Measurements from ENCODE around the gene SPTLC2.
"Not testable (repeated sequence)": the region's sequence is repeated elsewhere in the genome, so short reads cannot be mapped to it uniquely, and the experiment has no call there.

The SPTLC2 gene

DNA sequence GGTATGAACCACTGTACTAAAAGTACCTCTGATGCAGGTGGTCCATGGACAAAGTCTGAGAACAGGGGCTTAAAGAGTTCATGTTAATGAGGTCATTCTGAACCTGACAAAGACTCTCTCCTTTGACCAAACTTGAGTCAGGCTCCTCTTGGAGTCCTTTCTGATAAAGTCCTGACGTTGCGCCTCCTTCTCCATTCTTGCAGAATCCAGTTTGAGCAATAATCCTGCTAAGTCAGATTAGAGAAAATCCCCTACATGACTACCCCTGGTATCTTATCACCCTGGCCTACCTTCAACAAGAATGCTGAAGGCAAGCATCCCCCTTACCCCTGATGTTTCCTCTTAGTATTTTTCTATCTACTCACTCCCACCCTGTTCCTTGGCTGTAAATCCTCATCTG lies 71.9 kb downstream of the SPTLC2 start:
- DNase-seq = no peak

DNA sequence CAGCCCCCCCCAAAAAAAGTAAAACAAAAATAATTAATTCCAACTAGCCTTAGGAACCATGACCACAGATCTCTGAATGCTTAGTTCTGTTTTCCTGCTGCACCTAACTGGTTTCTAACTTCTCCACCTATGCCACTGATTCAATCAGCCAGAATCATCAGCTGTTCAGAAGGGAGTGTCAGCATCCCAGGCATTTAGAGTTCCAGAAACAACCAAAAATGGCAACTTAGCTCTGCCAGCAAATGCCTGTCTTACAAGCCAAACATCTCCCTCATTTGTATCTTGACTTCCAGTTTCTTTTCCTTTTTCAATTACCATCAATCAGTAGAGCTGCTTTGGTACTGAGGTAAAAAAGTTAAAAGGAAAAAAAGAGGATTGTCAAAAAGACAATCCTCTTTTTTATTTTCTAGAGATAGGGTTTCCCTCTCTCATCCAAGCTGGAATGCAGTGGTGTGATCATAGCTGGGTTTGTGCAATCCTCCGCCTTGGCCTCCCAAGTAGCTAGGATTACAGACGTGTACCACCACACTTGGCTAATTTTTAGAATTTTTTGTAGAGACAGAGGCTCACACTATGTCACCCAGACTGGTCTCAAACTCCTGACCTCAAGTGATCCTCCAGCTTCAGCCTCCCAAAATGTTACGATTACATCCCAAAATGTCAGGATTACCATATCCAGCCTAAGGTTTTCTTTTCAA lies 72.7 kb downstream of the SPTLC2 start:
- DNase-seq = no peak

DNA sequence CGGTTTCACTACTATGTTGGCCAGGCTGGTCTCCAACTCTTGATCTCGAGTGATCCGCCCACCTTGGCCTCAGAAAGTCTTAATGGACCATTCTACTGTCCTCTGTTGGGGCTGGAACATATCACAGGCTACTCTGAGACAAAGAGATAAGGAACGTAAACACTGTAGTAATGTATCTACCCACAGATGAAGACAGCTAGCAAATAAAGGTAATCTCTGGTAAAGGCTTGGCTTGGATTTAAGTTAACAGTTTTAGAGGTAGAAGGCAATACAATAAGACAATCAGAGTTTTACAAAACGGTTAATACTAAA lies 73.2 kb downstream of the SPTLC2 start:
- DNase-seq = no peak

DNA sequence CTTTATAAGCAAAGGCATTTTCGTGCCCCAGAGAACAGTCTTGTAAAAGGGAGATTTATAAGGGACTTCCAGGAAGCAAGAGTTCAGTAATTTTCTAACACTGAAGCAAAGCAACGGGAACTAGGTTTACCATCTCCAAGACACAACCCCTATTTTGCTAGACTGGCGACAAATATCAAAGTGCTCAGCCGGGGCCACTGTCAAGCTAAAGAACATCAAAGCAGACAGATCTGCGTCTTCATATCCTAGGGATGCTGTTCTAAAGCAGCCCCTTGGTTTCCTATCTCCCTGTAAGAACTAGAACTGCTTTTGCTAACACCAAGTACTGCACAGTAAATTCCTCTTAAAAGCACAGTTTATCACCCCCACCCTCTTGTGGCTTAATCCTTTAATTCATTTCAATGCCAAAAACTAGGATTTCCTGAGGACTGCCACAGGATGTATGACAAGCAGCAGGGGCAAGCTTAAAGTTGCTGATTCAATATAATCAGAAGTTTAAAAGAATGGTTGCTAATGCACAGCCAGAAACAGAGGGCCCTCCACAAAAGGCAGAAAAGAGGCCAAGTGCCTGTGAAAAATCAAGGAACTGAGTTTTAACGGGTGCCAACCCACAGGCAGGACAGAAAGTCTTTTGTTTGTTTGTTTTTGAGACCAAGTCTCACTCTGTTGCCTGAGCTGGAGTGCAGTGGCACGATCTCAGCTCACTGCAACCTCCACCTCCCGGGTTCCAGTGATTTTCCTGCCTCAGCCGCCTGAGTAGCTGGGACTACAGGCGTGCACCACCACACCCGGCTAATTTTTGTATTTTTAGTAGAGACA lies 73.8 kb downstream of the SPTLC2 start:
- no peak for DNase-seq

DNA sequence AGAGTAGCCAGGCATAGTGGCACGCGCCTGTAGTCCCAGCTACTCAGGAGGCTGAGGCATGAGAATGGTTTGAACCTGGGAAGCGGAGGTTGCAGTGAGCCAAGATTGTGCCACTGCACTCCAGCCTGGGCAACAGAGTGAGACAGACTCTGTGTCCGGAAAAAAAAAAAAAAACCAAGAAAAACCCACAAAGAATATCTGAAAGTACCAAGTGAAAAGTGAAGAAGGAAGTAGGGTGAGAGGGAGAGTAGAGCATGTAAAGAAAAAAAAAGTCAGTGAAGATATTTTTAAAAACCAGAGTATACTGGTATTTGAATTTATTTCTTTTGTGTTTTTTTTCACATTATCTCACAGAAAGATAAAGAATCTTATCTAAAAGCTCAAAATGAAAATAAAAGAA lies 74.5 kb downstream of the SPTLC2 start:
- no peak for DNase-seq

DNA sequence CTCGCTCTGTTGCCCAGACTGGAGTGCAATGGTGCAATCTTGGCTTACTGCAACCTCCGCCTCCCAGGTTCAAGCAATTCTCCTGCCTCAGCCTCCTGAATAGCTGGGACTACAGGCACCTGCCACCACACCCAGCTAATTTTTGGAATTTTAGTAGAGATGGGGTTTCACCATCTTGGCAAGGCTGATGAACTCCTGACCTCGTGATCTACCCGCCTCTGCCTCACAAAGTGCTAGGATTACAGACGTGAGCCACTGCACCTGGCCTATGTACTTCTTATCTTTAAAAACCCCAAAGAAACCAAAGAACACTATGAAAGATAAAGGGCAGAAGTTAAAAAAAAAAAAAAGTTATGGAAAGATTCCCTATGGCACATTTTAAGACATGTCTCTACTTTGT lies 79.5 kb downstream of the SPTLC2 start:
- DNase-seq = not testable (repeated sequence)

DNA sequence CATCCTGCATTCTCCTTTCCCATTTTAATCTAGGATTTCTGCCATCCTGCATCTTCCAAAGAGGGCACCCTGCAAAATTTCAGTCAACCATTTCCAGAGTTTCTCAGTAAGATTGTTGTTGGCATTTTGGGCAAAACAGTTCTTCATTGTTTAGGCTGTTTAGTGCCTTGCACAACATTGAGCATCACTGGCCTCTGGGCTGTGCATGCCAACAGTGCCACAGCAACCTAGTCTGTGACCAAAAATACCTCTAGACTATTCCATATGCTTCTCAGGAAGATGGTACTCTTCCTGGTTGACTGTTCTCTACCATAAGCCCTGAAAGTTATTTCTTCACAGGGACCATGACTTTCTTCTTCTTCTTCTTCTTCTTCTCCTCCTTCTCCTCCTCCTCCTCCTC lies 85.4 kb downstream of the SPTLC2 start:
- no peak for DNase-seq

DNA sequence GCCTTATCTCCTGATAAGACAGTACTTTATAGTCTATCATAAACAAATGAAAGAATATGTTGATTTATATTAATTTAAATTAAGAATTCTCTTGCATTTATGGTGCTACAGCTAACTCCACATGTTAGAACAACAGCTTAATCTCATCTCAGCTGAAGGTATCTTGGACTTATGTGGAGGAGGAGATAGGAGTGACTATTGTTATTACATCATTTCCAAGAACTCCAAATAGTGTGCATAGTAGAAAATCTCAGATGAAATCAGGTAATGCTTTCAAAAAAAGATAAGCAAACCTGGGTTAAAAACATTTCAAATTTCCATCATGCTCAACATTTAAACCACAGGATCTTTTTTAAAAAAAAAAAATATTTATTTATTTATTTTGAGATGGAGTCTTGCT lies 86.5 kb downstream of the SPTLC2 start:
- DNase-seq = no peak

DNA sequence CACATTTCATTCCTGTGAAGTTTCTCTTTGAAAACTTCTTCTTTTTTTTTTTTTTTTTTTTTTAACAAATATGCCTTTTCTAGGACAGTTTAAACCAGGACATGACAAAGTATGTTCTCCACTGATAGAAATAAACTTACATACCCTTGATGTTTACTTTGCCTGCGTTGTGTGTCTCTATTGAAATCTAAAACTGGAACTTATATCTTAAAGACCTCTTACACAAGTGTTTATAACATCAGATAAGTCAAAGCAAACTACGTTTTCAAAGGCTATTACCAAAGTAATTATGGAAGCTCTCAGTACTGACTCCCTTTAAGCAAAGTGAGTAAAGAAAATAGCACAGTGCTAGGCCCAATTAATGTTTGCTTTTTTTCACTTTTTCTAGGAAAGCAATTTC lies 87.2 kb downstream of the SPTLC2 start:
- no peak for DNase-seq

DNA sequence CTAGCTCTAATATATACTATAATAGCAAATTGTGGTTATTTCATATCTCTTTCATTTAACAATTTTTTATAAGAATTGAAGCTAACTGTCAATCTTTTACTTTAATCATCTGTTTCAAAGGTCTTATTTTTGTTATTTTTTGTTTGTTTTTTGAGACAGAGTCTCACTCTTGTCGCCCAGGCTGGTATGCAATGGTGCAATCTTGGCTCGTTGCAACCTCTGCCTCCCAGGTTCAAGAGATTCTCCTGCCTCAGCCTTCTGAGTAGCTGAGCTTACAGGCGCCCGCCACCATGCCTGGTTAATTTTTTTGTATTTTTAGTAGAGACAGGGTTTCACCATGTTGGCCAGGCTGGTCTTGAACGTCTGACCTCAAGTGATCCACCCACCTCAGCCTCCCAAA lies 87.7 kb downstream of the SPTLC2 start:
- not testable (repeated sequence) for DNase-seq

DNA sequence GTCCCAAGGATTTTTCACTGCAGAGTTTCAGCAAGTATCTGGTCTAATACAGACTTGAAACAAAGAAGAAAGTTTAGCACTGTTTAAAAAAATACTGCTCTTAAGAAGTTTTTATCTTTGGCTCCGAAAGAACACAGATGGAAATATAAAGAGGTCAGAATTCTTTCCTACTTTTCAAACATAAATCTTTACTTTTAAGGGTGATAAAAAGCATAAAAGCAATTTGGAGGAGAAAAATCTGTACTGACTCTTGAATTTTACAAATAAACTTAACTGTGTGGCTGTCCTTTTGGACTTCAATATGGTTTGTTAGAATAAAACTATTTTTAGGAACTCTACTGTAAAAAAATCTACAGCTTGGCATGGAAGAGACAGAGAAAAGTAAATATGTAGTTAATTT lies 90.2 kb downstream of the SPTLC2 start:
- no peak for DNase-seq

DNA sequence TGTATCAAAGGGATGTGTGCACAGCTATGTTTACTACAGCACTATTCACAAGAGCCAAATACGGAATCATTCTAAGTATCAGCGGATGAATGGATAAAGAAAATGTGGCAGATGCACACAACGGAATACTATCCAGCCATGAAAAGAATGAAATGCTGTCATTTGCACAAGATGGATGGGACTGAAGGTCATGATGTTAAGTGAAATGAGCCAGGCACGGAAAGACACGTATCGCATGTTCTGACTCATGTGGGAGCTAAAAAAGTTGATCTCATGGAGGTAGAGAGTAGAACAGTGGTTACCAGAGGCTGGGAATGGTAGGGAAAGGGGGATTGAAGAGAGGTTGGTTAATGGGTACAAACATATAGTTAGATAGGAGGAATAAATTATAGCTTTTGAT lies 91.9 kb downstream of the SPTLC2 start:
- no peak for DNase-seq

DNA sequence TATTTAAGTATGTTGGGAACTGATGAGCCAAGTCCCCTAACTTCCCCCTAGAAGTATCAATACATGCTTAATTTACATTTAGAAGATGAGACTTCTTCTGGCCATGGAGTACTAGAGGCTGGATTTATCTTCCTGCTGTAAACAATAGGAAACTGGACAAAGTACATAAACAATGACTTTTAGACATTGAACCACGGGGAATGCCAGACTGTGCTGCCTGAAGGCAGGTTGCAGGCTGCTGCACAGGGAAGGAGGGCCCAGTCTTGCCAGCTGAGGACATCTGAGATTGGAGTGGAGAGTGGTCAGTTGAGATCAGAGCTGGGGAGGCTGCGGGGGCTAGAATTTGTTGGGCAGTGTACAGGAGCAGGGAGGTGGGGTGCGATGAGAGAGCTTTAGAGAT lies 93.3 kb downstream of the SPTLC2 start:
- no peak for DNase-seq

DNA sequence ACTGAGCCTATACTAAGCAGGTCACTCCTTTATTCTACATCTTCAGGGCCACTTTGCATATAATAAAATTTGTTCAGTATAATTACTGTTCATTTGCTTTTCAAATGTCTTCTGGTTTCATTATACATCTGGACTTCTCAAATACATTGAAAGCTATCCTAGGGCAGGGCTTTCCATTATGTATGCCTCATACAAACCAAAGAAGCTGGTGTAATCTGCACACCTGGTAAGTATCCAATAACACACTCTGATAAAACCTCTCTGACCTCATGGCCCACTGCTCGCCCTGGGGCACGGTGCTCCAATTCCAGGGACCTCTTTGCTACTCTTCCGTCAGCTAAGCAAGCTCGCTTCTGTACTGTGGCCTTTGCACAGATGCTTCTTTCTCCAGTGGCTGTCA lies 95.9 kb downstream of the SPTLC2 start:
- DNase-seq = no peak

DNA sequence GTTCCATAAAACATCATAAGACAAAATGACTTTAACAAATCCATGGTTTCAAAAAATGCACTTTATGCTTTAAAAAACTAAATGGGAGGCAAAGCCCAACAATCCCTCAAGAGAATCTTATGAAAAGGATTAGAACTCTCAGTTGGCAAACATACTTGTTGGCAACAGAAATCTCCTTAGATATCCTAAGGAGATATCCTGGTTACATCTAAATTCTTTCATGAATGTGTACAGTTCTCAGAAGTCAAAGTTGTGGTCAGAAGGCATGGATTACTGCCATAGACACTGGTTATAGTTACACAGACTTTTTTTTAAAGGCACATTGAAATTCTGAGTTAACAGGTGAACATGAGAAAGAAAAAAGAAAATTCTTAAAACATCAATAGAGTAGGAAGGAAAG lies 100.3 kb downstream of the SPTLC2 start:
- no peak for DNase-seq

DNA sequence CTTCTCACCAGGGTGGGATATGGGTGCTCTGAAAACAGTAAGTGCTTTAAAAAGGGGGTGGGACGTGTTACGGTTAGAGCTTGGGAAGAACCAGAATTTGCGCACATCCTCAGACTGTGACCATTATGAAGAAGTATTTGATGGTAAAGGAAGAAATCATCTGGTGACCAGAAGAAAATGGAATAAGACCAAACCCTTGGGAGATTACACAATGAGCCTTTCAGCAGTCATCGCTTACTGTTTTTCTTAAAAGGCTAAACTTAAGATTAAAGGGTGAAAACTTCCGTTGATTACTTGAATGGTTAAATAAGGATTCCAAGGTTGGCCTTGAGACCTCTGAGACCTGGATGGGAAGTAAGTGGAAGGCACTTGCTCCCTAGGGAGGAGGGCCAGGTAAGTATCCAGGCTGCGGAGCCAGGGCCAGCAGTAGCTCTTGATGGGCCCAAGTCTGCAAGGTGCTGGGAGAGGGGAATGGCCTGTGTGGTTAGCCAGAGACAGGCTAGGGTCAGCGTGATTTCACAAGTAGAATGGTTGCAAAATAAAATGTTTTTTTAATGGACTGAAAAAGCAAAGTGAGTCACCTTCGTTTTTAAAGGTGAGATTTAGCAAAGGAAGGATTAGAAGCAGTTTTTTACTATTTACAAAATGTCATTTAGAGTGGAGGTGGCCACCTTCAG lies 104.8 kb downstream of the SPTLC2 start:
- no peak for DNase-seq

DNA sequence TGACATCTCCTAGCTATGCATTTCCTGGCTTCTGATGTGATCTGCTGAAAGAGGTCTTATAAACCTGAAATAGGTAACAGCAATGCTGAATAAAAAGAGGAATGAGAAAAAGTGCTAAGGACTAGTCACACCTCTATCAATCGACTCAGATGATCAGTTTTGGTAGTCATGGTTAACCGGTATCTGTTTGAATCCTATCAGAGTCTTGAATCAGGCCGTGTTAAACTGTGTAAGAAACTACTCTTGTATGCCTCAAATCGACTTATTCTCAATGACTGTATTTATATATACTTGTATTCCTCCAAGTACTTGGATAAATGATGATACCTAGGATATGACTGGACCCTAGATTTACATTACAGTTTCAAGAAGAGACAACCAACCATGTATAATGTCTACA lies 107.1 kb downstream of the SPTLC2 start:
- no peak for DNase-seq

DNA sequence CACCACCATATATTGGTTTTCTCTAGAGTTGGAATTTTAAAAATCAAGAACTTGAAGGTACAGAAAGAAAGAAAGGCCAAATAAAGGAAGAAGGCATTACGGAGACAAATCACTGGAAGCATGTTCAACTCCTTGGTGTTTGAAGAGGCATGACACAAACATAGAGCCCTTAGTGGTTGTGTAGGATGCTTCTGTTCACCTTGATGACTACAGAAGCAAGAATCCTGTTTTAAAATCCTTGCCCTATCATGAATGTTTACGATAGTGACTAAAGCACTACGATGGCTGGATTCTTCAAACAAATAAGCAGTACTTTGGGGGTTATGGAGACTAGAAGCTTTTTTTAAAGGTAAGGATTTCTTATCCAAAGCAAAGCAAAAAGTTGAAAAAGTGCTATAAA lies 107.6 kb downstream of the SPTLC2 start:
- DNase-seq = no peak

DNA sequence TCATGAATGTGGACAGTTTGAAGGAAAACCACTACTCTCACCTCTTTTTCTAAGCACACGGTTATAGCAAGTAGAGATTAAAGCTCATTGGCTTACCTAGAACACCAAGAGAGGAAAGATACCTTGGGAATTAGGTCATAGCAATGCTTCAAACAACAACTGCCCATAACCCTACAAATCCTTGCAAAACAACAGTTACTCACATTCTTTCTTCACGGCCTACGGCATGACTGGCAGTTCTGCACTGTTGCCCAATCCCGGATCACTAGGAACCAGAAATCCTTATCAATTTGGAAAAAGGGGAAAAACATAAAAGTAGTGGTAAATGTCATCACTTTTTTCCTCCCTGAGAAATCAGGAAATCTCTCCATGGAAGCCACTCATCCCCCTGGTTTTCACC lies 108.2 kb downstream of the SPTLC2 start:
- DNase-seq = no peak

DNA sequence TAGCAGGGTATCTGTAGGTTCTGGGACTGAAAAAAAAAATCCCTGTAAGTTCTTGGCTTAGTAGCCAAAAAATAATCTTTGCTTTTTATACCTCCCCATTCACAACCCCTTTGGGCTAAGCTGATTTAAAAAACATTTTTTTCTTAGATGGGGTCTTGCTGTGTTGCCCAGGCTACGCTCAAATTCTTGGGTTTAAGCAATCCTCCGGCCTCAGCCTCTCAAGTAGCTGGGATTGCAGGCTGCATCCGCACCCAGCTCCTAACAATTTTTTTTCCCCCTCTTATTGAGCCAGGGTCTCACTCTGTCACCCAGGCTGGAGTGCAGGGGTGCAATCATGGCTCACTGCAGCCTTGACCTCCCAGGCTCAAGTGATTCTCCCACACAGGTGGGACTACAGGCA lies 108.7 kb downstream of the SPTLC2 start:
- DNase-seq = no peak

DNA sequence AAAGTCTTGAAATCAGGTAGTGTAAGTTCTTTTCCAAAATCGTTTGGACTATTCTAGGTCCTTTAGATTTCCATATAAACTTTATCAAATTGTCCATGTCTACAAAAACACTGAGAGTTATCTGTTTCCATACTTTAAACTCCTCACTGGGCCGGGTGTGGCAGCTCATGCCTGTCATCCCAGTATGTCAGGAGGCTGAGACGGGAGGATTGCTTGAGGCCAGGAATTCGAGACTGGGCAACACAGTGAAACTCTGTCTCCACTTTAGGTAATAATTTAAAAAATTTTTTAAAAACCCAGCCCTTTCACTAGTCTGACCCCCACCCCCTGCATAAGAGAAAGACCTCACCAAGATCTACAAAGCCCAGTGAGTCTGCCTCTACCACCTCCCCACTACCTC lies 111.4 kb downstream of the SPTLC2 start:
- DNase-seq = no peak

DNA sequence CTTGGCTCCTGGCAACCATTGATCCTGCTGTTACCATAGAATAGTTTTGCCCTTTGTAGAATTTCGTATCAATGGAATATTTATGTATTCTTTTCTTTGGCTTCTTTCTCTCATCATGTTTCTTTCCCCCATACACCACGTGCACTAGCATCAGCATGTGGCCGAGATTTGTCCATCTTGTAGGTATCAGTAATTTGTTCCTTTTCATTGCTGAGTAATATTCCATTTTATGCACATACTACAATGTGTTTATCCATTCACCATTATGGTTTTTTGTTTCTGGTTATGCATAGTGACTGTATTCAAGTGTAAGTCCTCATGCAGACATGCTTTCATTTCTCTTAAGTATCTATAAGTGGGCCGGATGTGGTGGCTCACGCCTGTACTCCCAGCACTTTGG lies 113.3 kb downstream of the SPTLC2 start:
- DNase-seq = no peak

DNA sequence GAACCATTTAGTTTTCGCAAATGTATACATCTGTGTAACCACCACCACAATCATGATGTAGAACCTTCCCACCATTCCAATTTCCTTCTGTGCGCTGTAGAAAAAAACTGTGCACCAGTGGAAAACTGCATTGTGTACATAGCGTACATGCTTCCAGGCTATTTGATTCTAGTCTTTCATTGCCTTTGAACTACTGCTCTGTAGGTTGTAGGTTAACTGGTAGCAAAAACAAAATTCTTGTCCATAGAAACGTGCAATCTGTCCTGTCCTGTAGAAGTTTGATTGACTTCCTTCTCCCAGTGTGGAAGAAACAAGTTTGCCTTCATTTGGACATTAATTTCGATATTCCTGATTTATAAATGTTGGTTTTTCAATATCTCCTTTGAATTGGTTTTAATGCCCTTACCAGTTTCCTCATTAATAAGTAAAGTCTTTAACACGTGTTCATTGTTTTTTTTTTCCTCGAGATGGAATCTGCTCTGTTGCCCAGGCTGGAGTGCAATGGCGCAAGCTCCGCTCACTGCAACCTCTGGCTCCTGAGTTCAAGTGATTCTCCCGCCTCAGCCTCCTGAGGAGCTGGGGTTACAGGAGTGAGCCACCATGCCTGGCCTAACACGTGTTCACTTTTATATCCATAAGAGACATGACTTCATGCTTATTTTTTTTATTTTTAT lies 114.2 kb downstream of the SPTLC2 start:
- no peak for DNase-seq
